Activated T-cell treated with anti-CD3 and anti-CD28 coated beads for 4 hours (primary cell): Measurements from ENCODE around the gene IFITM2.
"Not testable (repeated sequence)": the region's sequence is repeated elsewhere in the genome, so short reads cannot be mapped to it uniquely, and the experiment has no call there.

Experiments
- DNase-seq: peaks from one replicate; pipeline ENCODE4 v3.0.0-alpha.2; 2020

The IFITM2 gene

GRCh38 chr11:293852-294661 is 13.6 kb upstream of the IFITM2 start:
- no peak for DNase-seq

DNA sequence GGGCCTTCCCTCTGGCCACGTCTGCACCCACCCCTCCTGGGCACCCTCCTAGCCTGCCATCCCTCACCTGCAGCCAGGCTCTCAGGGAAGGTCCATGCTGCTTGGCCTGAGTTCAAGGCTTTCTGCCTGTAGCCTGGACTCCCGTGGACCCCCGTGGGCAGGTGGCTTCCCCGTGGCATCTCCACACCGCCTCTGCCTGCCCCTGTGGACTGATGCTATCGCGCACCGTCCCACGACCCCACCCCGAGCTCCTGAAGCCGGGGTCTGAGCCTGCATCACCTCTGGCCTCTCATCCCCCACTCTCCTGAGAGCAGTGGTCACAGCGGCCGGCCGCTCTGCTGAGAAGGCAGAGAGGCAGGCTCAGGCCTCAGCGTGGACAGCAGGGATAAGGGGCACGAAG is 12.8 kb upstream of the IFITM2 start:
- no peak for DNase-seq

- DNase-seq: no peak
These were observed 12.1 kb upstream of the IFITM2 start for GRCh38 chr11:295351-296170.

DNA sequence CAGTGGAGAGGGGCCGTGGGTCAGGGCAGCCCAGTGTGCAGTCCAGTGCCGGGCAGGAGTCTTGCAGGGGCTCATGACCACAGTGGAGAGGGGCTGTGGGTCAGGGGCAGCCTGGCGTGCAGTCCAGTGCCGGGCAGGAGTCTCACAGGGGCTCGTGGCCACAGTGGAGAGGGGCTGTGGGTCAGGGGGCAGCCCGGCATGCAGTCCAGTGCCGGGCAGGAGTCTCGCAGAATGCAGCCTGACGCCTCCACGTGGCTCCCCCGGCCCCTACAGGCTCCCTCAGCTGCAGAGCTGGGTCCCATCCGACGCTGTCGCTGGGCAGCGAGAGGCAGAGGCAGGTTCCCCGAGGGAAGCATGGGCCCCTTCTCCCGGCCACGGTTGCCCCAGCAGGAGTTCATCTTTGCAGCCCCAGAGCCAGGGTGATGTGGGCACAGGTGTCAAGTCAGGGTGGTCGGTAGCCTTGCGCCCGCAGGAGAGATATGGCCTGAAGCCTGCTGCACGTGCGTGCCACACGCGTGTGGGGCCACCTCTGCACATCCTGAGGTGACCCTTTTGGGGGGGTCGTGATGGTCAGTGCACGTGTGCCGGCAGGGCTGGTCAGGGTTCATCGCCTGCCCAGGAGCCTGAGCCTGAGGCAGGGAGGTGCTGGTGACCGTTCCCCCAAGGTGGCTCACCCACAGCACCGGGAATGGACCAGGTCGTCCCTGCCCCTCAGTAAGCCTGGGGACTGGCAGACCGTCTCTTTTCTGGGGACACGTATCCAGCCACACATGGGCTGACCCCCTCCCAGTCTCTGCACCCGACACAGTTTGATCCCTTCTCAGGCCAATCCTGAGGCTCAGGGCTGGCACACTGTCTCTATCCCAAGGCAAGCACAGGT is 11.2 kb upstream of the IFITM2 start:
- DNase-seq: no peak

DNA sequence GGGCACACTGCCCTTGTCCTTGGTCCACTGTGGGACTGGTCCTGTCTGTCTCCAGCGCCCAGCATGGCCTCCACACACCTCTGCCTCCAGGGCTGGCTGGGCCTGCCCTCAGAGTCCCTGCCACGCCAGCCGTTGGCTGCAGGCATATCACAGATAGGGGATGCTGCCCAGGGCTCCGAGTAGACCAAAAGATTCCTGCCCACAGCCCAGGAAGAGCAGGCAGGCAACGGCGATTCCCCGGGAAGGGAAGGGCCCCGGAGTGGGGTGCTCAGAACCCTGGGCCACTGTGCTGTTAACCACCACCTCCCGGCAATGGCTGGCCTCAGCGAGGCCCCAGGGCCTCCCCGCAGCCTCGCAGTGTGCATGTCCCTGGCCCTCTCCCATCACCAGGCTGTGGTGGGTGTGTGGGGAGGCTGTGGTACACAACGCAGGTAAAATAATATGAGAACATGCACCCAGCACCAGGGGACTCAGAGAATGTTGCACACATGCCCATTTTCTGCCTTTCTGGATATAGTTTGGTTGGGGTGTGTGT is 10.5 kb upstream of the IFITM2 start:
- no peak for DNase-seq

GRCh38 chr11:297586-298405 is 9.8 kb upstream of the IFITM2 start:
- DNase-seq: no peak

DNA sequence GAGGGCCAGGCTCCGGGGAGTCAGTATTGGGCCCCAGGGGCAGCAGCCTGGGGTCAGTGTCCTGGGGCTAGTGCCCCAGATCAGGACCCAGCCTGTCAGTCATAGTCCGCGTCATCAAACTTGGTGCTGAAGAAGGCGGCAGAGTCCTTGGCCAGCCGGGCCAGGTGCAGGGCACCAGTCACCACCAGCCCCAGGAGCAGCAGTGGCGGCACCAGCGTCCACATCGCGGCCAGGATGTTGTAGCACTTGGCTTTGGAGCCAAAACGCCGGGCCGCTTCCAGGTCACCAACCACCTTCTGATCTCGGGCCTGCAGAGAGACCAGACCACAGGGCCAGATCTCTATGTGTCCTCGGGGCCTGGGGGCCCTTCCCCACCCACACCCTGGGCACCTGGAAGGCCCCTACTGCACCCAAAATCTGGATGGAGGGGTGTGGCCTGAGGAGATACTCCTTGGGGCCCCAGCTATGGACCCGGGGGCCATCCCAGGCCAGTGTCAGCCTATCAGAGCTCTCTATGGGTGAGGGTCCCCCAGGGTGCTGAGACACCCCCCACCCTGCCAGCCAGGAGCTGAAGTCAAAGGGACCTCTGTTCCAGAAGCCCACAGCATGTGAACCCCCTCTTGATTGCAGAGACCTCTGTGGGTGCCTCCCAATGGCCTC is 9.1 kb upstream of the IFITM2 start:
- no peak for DNase-seq

DNA sequence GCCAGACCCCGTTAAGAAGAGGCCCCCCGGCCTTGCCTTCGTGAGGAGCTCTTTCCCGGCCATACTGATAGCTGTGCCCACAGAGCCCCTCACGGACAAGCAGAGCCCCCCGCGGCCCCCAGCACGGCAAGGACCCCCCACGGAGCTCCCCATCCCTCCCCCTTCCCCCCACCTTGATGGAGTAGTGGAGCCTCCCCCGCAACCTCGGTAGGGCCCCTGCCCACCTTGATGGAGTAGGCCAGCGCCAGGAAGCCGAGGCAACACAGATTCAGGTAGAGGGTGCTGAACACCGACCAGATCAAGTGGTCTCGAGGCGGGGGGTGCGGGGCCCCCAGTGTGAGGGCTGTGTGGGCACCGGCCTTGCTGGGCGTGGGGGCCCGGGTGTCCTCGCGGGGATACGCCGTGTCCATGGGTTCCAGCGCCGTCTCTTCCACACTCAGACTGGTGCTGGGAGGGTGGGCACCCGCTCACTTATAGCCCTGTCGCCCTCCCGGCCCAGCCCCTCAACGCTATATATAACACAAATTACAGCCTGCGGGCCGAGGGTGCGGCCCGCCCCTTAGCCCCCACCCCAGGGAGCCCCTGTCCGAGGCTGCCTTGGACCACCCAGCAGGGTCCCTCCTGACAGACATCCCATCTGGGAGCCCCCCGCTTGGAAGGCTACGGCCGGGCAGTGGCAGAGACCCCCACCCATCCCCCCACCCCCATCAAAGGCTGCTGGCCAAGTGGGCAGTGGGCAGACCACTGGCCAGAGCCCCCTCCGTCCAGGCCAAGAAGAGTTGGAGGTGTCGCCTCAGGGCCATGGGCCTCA is 8.3 kb upstream of the IFITM2 start, which contains the start of gene IFITM5:
Gene IFITM5, minus strand, starts transcription at position 446 of the 811 bp plus-strand sequence. Its CDS starts 36 bp downstream, at position 410.
- no peak for DNase-seq

- DNase-seq: no peak
These were observed 7.5 kb upstream of the IFITM2 start for GRCh38 chr11:299951-300735.

DNA sequence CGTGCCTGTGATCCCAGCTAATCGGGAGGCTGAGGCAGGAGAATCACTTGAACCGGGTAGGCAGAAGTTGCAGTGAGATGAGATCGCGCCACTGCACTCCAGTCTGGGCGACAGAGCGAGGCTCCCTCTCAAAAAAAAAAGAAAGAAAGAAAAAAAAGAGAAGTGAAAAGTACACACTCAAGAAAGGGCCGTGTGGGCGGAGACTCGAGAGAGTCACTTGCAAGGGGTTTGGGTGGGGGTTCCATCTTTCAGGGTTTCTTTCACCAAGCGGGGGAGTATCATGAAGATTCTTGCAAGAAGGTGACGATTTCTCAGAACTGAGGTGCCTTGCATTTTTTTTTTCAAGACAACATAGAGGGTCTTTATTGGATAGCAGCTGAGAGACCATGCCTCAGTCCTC is 4.3 kb upstream of the IFITM2 start:
- no peak for DNase-seq

DNA sequence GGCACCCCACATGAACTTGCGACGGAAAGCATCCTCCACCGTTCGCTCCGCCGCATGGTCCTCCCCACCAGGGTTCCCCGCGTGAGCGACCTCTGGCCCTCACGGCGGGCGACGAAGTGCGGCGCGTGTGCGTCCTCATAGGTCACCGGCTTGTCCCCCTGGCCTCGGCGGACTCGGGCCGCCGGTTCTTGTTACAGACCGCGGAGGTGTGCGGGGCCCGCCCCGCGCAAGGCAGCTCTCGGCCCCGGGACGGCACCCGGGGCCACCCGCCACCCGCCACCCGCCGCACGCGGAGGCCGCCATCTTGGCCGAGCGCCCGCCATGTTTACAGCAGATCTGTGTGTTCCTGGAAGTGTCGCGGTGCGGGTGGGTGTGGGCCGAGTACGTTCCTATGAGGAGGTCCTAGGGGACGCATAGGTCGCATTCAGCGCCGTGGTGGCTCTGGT is 3.5 kb upstream of the IFITM2 start:
- DNase-seq: no peak

GRCh38 chr11:304915-305843 is 2.4 kb upstream of the IFITM2 start:
- DNase-seq: no peak

DNA sequence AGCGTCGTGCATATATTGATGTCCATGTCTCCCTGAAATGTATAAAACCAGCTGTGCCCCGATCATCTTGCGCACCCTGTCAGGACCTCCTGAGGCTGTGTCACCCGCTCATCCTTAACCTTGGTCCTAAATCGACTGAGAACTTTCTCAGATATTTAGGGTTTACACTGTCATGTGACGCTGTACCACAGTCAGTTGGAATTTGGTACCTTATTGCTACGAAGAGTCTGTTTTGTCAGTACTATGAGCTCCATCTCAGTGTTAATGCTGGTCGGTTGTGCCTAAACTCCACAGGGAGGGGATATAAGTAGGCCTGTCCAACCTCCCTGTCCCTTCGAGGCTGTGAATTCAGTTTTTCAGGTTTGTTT is 1.8 kb upstream of the IFITM2 start:
- DNase-seq: no peak

- DNase-seq: no peak
These were observed 808 bp upstream of the IFITM2 start for GRCh38 chr11:306645-307371.

DNA sequence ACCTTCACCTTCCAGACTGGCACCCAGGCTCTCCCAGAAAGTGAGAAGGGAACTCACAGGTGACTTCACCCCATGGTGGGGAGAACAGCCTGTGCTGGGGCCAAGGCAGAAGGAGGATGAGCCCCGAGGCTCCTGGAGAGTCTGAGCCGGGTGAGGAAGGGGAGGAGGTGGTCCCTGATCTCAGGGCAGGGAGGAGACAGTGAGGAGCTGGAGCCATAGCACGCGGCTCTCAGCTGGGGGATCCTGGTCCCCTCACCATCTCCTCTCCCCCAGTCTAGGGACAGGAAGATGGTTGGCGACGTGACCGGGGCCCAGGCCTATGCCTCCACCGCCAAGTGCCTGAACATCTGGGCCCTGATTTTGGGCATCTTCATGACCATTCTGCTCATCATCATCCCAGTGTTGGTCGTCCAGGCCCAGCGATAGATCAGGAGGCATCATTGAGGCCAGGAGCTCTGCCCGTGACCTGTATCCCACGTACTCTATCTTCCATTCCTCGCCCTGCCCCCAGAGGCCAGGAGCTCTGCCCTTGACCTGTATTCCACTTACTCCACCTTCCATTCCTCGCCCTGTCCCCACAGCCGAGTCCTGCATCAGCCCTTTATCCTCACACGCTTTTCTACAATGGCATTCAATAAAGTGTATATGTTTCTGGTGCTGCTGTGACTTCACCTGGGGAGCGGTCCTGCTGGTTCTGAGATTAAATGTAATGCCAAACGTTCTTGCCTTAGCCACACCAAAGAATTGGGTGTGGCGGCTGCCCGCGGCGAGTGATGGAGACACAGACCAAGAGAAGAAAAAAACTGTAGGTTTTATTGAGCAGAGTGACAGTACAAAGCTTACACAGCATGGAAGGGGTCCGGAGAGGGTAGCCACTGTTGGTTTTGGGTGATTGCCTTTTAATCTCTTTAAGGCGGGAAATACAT is 1.4 kb downstream of the IFITM2 start:
- DNase-seq: not testable (repeated sequence)

DNA sequence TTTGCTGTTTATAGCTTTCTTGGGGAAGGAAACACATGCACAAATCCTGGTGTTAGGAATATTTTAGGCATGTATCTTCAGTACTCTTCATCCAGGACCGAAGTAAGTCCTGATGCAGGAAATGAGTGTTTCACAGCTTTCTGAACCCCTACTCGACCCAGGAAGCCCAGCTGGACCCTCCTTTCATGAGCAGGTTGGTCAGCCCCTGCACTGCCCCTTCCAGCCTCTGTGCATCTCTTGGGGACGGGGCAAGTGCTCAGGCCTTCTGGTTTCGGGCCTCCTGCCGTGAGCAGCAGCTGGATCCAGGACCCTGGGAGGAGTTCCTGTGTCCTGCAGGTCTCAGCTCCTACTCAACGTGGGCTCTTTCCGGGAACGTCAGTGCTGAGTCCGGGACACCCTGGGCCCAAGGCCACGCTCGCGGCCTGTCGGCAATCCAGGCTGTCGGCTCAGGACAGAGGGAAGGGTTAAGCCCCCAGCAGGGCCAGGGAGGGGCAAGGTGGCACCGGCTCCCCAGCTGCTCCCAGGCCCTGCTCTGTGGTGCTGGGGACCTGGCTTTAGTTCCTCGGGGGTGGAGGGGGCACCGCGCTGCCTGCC is 2.5 kb downstream of the IFITM2 start:
- DNase-seq: not testable (repeated sequence)
